T1000 (cell line): ENCODE measurements around the gene PLXND1.
A peak's percentile ranks its signal among the peaks of the same experiment; 100 is the strongest.
"Not testable (repeated sequence)": the region's sequence is repeated elsewhere in the genome, so short reads cannot be mapped to it uniquely, and the experiment has no call there.

Experiments used
- DNase-seq: peaks from one replicate; lab custom pipeline; 2025; ENCODE audit warnings: mixed read lengths; lab: John Stamatoyannopoulos, UW

The PLXND1 gene, protein sequence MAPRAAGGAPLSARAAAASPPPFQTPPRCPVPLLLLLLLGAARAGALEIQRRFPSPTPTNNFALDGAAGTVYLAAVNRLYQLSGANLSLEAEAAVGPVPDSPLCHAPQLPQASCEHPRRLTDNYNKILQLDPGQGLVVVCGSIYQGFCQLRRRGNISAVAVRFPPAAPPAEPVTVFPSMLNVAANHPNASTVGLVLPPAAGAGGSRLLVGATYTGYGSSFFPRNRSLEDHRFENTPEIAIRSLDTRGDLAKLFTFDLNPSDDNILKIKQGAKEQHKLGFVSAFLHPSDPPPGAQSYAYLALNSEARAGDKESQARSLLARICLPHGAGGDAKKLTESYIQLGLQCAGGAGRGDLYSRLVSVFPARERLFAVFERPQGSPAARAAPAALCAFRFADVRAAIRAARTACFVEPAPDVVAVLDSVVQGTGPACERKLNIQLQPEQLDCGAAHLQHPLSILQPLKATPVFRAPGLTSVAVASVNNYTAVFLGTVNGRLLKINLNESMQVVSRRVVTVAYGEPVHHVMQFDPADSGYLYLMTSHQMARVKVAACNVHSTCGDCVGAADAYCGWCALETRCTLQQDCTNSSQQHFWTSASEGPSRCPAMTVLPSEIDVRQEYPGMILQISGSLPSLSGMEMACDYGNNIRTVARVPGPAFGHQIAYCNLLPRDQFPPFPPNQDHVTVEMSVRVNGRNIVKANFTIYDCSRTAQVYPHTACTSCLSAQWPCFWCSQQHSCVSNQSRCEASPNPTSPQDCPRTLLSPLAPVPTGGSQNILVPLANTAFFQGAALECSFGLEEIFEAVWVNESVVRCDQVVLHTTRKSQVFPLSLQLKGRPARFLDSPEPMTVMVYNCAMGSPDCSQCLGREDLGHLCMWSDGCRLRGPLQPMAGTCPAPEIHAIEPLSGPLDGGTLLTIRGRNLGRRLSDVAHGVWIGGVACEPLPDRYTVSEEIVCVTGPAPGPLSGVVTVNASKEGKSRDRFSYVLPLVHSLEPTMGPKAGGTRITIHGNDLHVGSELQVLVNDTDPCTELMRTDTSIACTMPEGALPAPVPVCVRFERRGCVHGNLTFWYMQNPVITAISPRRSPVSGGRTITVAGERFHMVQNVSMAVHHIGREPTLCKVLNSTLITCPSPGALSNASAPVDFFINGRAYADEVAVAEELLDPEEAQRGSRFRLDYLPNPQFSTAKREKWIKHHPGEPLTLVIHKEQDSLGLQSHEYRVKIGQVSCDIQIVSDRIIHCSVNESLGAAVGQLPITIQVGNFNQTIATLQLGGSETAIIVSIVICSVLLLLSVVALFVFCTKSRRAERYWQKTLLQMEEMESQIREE (N-terminal part only)

DNA sequence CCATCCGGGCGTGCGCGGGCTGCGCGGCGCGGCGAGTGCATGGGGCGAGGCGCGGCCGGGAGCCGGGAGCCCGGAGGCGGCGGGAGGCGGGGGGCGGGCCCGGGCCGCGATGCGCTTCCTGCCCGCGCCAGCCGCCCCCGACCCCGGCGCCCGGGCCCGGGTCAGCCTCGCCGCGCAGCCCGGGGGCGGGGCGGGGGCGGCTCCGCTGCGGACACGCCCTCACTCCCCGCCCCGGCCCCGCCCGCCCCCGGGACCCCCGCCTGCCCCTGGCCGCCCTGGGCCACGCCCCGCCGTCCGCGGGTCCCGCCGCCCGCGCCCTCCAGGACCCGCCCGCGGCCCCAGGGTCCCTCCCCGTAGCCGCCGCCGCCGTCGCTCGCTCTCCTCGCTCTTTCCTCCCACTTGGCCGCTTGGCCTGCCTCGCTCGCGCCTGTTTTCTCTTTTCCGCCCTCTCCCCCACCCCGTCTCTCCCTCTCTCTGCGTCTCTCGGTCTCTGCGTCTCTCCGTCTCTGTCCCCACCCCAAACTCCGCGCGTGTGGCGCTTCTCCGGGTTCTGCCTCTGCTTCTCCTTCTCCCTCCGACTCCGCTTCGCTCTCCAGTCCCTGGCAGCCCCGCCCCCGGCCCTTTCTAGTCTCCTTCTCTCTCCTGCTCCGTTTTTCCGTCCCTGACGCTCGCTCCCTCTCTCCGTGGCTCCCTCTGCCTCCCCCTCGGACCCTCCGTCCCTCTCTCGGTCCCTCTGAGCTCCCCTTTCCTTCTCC, at the start of gene PLXND1:
Gene PLXND1, minus strand, starts transcription at position 41 of the 755 bp plus-strand sequence. Its CDS starts 37 bp downstream, at position 4.
- DNase-seq = no peak

DNA sequence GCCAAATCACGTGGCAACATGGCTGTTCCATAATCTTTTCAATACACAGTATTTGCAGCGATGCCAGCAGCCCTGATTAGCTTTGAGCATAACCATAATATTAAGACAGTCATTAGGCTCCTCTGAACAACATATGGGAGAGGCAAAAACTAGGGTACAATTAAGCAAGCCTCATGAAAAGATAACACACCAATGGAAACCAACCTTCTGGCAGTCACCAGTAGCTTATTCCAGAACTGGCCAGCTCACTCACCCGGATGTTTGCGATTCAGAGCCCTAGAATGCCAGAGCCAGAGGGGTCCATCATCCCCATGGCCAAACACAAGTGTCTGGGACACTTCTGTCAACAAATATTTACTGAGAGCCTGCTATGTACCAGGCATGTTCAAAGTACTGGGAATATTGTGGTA, 48.8 kb upstream of the PLXND1 start:
- no peak for DNase-seq

DNA sequence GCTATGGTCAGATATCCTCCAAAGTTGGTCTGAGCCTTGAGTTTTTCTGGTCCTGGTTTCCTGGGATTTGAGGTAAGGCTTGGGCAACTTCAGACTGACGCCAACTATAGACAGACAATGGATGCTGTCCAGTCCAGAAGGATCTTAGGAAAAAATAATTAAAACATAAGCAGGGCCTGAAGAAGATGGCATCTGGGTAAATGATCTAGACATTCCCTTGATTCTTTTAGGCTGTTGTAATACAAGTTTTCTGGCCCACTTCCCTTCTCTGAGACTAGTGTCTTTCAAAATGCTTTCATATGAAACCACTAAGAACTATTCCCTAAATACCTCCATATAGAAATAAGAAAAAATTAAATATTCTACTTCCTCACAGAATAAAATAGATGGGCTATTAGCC, 47.7 kb upstream of the PLXND1 start:
- no peak for DNase-seq

GRCh38 chr3:129653019-129653418, 46.5 kb upstream of the PLXND1 start:
- DNase-seq = no peak

DNA sequence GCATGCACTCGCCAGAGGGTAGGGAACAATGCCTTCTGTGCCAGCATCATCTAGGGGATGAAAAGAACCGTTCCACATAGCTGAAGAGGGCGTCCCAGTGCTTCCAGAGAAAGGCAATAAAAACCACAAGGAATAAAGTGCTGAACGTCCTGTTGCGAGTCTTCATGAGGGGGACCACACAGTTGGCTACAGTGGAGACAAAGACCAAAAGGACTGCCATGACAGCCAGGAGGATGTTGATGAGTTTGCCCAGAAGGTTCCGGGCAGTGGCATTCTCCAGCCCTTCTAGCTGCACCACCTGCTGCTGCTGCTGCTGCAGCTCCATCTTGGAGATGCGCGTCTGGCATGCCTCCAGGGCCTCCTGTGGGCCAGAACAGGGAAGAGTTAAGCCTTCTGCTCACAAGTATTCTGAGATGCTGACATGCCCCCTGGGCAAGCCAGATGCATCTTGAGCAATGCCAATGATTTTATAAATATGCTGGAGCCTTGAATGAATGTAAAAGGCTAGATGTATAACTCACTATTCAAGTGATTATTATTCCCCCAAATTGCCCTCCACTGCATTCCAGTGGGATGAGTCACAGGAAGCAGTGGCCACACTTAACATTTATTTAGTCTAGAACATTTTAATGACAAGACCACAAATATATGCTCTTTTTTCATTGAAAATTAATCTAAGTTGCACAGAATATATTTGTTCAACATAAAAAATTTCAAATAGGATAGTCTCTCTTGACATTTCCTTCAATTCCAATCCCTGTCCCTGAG, 45.1 kb upstream of the PLXND1 start:
- DNase-seq = peak; percentile 85

GRCh38 chr3:129650256-129650872, 43.9 kb upstream of the PLXND1 start:
- DNase-seq = peak; percentile 49

DNA sequence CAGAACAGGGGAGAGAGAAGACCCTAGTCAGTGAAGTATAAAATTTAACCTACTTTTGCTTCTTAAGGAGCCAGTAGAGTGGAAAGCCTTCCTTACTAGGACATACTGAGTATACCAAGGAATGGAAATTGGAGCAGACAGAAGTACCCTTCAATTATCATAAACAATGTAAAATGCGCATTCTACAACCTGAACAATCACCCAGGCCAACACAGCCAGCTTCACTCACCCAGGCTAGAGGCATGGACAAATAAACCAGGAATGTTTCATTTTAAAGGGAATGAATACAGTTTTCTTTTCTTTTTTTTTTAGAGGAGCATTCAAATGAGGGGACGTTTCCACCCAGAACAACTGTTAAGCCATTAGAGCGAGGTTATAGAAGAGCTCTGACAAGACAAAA, 41.9 kb upstream of the PLXND1 start:
- DNase-seq = no peak

GRCh38 chr3:129645286-129645685, 38.8 kb upstream of the PLXND1 start:
- no peak for DNase-seq

DNA sequence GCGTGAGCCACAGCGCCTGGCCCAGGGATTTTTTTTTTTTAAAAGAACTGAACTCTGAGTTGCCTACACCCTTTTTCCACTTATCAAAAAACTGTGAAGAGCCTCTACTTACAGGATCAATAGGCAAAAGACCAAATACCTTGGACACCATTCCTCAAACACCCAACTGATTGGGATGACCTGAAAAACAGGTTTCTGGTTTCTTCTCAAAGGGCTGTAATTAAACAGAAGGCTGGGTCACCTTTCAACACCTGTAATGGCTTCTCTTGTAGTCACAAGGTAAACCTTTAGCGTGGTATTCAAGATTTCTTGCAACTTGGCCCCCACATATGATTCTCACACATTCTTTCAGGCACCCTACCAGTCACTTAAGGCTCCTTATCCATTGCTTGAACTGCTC, 38.4 kb upstream of the PLXND1 start:
- no peak for DNase-seq

GRCh38 chr3:129641567-129642260, 35.2 kb upstream of the PLXND1 start:
- DNase-seq = not testable (repeated sequence)

DNA sequence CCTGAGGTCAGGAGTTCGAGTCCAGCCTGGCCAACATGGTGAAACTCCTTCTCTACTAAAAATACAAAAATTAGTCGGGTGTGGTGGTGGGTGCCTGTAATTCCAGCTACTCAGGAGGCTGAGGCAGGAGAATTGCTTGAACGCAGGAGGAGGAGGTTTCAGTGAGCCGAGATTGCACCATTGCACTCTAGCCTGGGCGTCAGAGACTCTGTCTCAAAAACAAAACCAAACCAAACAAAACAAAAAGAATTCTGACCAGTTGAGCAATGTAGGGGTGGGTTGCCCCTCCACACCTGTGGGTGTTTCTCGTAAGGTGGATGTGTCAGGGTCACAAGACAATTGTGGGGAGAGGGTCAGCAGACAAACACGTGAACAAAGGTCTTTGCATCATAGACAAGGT, 34.5 kb upstream of the PLXND1 start:
- not testable (repeated sequence) for DNase-seq

DNA sequence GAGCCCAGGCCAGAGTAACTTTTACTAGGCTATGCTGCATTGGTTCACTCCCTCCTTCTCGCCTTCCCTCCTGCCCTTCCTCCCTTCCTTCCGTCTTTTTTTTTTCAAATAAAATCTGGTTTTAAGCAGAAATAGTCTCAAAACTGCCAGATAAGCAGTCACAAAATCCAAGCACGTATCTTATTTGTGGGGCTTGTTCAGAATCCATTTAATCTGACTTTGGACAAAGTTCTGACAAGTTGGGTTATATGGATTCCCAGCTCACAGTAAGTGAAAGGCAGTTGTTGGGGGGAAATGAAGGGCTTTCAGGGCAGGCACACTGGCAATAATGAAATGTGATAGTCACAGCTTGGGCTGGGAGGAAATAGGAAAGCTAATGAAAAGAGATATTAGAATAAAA, 32.0 kb upstream of the PLXND1 start:
- DNase-seq = no peak

- no peak for DNase-seq
Measured at GRCh38 chr3:129636082-129636481, 29.6 kb upstream of the PLXND1 start.

GRCh38 chr3:129635656-129636055, 29.2 kb upstream of the PLXND1 start:
- DNase-seq = no peak

DNA sequence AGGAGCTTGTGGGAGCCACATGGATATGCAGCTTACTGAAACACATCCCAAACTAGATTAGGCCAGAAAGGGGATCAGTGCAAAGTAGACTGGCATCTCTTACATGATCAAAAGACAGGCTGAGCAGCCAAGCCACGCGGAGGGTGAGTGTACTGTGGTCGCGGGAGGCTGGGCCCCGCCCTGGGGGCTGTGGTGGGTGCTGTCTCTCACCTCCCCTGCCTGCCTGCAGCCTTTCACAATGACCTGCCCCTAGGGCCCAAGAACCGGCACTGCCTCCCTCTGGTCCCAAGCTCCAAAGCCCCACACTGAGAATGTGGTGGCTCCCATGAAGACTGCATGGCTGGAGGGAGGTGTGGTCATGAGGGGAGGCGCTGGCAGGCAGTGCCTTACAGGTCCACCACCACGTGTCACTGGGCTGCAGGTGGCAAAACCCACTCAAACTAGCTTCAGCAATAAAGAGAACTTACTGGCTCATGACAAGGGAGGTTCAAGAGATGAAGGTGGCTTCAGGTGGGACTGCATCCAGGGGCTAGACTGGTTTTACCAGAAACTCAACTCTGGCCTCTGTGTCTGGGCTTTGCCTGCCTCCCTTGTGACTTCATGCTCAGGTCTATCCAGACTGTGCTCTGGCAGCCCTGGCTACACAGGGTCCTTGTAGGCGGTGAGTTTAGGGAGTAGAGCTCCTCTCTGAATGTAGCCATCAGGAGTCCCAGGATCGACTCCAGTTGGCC, 27.4 kb upstream of the PLXND1 start:
- no peak for DNase-seq

GRCh38 chr3:129632977-129633376, 26.5 kb upstream of the PLXND1 start:
- DNase-seq = no peak

GRCh38 chr3:129632556-129632955, 26.1 kb upstream of the PLXND1 start:
- DNase-seq = no peak

- DNase-seq = no peak
Measured at GRCh38 chr3:129632056-129632455, 25.6 kb upstream of the PLXND1 start.

DNA sequence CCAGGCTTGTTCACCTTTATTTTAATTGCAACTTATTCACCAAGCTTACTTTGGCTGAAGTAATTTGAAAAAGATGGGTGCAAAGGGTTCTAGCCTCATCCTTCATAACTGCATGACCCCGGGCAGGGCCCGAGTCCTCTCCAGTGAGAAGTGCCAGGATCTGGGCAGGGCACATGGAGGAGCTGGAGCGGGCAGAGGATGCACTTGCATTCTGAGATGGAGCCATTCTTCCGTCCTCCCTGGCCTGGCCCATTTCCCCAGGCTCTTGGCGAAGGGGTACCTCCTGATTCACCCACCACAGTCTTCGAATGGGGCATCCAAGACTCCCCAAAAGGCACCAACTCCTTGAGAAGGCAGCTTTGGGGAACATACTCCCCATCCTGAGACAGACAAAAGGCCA, 22.5 kb upstream of the PLXND1 start:
- no peak for DNase-seq
